SW480 (cell line): ENCODE measurements around the gene CNIH3.
A peak's percentile ranks its signal among the peaks of the same experiment; 100 is the strongest.
"Not testable (repeated sequence)": the region's sequence is repeated elsewhere in the genome, so short reads cannot be mapped to it uniquely, and the experiment has no call there.

Experiments used
- DNase-seq: peaks from one replicate; pipeline ENCODE4 v3.0.0-alpha.2; 2016; ENCODE audit warnings: low spot score

Gene CNIH3

GRCh38 chr1:224689374-224689773, 73.3 kb downstream of the CNIH3 start:
- DNase-seq = no peak

GRCh38 chr1:224690576-224690975, 74.5 kb downstream of the CNIH3 start:
- DNase-seq = no peak

DNA sequence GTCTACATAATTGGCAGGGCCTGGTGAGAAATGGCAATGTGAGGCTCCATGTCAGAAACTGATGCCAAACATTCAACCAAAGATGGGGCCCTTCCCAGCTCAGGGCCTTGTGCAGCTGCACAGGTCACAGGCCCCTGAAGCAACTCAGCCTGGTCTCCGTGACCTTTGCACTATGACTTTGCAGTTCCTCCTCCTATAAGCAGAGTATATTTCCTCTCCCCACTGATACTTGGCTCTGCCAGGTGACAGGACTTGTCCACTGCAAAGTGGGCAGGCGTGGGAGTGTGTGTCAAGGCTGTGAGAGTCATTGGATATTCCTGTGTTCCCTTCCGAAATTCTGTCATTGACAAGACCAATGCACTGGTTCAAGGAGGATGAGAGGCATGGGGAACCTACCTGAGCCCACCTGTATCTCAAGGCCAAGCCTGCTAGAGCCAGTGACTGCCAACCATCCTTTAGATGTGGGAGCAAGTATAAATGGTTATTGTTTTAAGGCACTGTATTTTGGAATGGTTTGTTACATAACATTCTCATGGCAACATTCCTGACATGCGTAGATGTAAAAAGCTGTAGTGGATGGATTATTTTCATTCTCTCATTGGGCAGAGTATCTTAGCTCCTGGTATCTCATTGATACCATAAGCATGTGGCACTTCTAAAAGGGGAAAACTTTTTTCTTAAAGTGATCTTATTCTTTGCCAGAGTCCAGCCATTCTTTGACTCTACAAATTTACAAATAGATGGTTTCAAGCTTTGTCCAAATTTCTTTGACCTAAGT, 75.2 kb downstream of the CNIH3 start:
- DNase-seq = no peak

GRCh38 chr1:224694969-224695368, 78.9 kb downstream of the CNIH3 start:
- DNase-seq = no peak

- DNase-seq = no peak
Measured at GRCh38 chr1:224696021-224696420, 79.9 kb downstream of the CNIH3 start.

DNA sequence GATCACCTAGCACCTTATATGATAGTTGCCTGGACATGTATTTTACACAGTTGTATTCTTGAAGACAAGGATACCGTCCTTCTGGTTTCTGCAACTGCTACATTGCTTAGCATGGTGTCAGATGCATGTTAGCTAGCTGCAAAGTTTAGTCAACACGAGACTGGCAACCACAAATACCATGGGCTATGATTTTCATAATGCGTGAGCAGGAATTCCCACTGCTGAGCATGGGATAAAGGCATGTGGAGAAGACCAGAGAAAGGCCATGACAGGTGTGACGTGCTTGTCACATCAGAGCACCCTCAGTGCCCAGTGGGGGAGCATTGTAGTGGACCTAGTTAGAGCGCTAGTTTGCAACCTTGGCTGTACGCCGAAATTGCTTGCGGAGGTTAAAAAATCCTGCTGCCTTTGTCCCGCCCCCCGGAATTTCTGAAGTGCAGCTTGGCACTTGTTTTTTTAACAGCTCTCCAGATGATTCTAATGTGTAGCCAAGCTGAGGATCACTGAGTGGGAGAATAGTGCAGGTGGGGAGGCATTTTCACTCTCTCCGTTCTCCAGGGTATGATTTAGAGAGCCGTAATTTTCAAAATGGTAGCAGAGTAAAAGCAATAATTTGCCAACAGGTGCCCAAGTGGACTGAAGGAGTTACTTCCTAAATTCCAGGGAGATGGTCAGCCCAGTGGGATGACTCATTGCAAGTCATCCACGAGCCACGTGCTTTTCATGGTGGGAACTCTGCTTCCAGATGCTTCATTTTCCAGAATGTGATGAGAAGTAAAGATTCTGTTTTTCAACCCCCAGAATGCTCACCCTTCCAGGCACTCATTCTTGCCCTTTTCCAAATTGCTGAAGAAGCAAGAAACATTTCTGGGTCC, 81.0 kb downstream of the CNIH3 start:
- peak; percentile 45 for DNase-seq

DNA sequence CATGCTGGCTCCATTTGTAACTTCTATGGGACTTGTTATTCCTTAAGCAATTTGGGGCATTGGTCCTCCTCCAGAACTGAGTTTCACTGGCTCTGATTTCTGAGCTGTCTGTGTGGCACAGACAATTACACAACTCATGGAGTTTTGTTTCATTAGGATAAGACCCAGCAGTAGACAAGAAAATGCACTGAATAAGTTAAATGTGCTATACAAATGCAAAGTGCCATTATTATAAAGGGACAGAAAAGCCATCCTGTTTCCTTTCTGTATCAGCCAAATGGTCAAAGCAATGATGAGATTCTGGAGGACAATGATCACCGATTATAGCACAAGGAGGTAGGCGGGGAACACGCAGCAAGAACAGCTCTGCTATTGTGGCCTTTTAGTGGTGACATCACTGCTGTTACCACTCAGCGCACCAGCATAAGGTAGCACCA, 81.9 kb downstream of the CNIH3 start:
- DNase-seq = no peak

DNA sequence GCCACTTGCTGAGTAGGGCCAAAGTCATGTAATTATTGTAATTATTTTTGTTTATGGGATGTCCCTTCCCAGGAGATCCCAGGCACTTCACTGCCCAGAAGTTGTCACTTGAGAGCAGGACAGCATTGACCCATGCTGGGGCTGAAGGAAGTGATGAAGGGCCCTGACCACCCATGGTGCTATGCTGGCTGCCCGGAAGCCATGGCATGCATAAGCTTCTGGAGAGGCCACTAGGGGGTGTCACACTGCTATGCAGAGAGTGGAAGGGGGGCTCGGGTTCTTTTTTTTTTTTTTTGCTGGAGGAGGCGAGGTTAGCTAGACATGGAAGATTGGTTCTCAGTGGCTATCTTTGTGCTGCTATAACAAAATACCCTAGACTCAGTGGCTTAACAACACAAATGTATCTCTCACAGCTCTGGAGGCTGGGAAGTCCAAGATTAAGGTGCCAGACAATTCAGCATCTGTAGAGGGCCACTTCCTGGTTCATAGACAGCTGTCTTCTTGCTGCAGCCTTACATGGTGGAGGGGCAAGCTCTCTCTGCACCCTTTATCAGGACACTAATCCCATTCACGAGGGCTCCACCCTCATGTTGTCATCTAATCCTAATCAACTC, 84.9 kb downstream of the CNIH3 start:
- no peak for DNase-seq

- DNase-seq = no peak
Measured at GRCh38 chr1:224703702-224704101, 87.6 kb downstream of the CNIH3 start.

GRCh38 chr1:224704107-224704735, 88.1 kb downstream of the CNIH3 start:
- no peak for DNase-seq

DNA sequence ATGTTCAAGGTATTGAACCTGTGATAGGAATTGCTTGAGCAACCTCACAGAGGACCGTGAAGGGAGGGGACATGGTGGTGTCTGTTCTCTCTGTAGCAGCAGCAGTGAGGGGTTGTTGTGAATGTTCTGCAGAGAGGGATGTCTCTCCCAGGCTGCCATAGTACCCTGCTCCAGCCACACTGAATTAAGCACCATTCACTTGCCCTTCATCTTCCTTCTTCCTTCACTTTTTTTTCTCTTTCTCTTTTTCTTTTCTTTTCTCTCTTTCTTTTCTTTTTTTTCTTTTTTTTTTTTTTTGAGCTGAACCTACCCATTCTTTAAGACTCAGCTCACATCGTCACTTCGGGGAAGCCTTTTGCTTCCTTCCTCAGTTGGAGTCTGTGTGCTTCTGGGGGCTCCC, 89.5 kb downstream of the CNIH3 start:
- no peak for DNase-seq

DNA sequence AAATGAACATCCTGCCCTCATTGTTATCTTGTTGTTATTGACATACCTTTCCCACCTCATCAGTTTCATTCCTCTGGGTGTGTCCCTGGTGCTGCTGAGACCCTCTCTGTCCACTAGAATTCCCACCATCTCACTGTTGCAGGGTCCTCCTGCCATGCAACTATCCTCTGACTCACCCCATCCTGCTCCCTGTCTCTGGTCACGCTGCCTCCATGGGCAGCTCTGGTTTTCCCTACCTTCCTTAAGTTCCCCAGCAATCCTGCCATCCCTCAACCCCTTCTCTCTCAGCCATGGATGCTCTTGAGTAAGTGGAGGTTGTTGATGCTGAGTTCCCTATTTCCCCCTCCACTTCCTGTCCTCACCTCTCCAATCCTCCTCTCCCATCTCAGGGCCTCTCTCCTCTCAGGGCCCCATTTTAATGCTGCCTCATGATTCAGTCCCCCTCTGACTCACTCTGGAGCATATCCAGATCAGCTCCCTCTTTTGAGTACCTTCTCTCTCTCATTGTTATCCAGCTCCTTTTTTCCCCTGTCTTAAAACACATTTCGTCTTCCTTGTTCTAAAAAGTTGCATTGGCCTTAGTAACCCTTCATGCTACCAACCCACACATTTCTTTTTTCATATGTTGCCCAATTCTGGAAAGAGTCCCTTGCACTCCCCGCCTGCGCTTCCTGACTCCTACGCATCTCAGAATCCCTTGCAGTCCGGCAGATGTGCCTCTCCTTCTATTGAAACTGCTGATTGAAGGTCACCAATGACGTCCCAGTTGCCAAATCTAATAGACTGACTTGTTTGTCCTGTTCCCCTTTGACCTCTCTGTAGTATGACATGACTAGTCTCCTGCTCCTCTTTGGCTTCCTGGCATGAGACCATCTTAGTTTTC, 92.0 kb downstream of the CNIH3 start:
- no peak for DNase-seq

GRCh38 chr1:224710196-224710595, 94.1 kb downstream of the CNIH3 start:
- no peak for DNase-seq

DNA sequence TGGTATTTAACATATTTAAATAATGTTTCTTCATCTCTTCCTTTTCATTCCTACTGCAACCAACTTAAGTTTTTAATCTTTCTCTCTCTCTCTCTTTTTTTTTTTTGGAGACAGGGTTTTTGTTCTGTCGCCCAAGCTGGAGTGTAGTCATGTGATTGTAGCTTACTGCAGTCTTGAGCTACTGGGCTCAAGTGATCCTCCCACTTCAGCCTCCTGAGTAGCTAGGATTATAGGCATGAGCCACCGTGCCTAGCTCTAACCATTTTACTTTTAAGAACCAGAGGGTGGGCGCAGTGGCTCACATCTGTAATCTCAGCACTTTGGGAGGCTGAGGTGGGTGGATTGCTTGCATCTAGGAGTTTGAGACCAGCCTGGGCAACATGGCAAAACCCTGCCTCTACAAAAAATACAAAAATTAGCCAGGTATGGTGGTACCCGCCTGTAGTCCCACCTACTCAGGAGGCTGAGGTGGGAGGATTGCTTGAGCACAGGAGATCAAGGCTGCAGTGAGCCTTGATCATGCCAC, 95.2 kb downstream of the CNIH3 start:
- DNase-seq = not testable (repeated sequence)

DNA sequence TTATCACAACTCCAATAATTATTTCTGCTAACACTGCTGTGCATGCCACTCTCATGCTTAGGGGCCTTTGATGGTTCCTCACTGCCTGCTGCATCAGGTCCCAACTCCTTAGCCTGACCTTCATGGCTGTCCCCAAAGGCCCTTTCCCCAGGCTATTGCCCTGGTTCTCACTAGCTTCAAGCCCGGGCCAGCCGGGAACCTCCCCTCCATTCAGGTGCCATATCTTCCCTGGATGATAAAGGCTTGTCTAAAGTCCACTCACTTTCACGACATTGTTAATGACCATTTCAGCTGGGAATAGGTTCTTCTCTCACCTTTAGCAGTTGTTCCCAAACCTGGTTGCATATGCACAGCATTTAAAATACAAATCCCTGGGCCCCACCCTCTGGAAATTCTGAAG, 95.8 kb downstream of the CNIH3 start:
- no peak for DNase-seq

- no peak for DNase-seq
Measured at GRCh38 chr1:224713228-224713627, 97.1 kb downstream of the CNIH3 start.

DNA sequence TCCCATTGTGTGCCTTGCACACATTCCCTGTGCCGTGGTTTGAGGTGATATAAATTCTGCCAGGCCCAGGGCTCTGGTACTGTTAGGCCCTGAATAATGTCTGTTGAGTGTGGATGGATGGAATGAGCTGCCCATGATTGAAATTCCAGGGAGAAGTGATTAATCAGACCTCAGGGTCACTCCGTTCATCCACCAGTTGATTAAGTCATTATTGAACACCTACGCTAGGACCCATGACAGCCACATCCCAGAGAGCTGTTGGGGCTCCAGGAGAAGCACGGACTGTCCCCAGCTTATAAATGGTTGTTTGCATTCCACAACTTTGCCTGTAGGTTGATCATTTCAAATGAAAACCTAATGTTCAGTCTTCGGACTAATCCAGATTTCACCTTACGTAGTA, 98.4 kb downstream of the CNIH3 start:
- DNase-seq = no peak

GRCh38 chr1:224718470-224719053, 102.4 kb downstream of the CNIH3 start:
- DNase-seq = no peak

GRCh38 chr1:224719716-224720115, 103.6 kb downstream of the CNIH3 start:
- no peak for DNase-seq

DNA sequence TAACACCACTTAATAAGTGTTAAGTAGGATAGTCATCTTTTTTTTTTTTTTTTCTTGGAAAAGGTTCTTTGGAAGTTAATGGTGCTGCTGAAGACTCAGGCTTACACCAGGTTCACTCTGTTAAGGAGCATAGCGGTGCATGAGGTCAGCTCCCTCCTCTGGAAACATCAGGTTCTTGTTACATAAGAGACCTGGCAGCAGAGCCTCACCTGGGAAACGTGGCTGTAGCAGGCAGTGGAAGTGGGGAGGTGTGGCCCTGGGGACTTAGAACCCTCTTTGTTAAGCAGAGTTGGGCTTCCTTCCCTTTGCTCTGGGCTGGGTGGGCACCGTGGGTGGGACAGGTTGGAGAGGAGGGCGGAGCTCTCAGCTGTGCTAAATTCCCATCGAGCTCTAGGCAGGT, 104.1 kb downstream of the CNIH3 start:
- no peak for DNase-seq

DNA sequence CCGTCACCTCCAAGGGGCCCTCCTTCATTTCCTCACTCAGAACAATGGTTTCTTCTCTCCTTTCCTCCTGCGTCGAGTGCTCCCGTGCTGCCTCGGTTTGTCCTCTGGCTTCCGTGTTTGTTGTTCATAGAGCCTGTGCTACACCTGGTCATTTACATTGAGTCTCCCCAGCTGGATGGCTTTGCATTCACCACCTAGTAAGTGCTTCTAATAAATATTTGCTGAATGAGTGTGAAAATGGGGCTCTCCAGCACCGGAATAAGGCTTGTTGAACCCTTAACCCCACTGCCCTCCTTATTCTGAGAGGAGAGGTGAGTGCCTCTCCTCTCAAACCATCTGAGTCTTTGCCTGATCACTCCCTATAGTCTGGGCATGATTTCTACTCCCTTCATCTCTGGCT, 104.9 kb downstream of the CNIH3 start:
- DNase-seq = no peak
